Astrocyte (in vitro differentiated cells and primary cell): ENCODE results near the gene SGCB. TPM values are rescaled to one million over a fixed set of nuclear protein-coding genes. Genes with fewer than 3 reads are reported as not detected.

Experiments
- DNase-seq: peaks from one replicate; pipeline ENCODE4 v3.0.0-alpha.2; 2010; ENCODE audit warnings: low read depth
- FAIRE-seq: peaks from 2 replicates; lab custom pipeline; 2011; peaks lifted over from hg19 to GRCh38; lab: Jason Lieb, UNC
- H2AFZ ChIP-seq: 2 replicates; pipeline ENCODE4 v1.6.0; 2012; ENCODE audit warnings: low read depth, low read length, inconsistent platforms
- H3K27ac ChIP-seq: 2 replicates; pipeline ENCODE4 v1.5.1; 2011; ENCODE audit warnings: low read depth, low read length, inconsistent platforms
- H3K27me3 ChIP-seq: 2 replicates; pipeline ENCODE4 v1.6.0; 2011; ENCODE audit warnings: low read length, inconsistent platforms; ENCODE audit not compliant: insufficient read depth
- H3K36me3 ChIP-seq: 2 replicates; pipeline ENCODE4 v1.5.1; 2011; ENCODE audit warnings: low read length, inconsistent platforms; ENCODE audit not compliant: insufficient read depth
- H3K4me1 ChIP-seq: 2 replicates; pipeline ENCODE4 v1.5.1; 2011; ENCODE audit warnings: low read length, inconsistent platforms; ENCODE audit not compliant: insufficient read depth
- H3K4me2 ChIP-seq: 2 replicates; pipeline ENCODE4 v1.6.0; 2012; ENCODE audit warnings: low read length, inconsistent platforms
- H3K4me3 ChIP-seq: 2 replicates; pipeline ENCODE4 v1.5.1; 2011; ENCODE audit warnings: low read depth, mild to moderate bottlenecking, low read length, inconsistent platforms; ENCODE audit not compliant: insufficient read depth
- H3K79me2 ChIP-seq: 2 replicates; pipeline ENCODE4 v1.6.0; 2012; ENCODE audit warnings: mild to moderate bottlenecking, low read length, inconsistent platforms; ENCODE audit not compliant: insufficient read depth
- H3K9ac ChIP-seq: 2 replicates; pipeline ENCODE4 v1.6.0; 2012; ENCODE audit warnings: mild to moderate bottlenecking, low read length, inconsistent platforms
- H3K9me3 ChIP-seq: 2 replicates; pipeline ENCODE4 v1.5.1; 2012; ENCODE audit warnings: low read depth, mild to moderate bottlenecking, low read length, inconsistent platforms; ENCODE audit not compliant: insufficient read depth
- H4K20me1 ChIP-seq: 2 replicates; pipeline ENCODE4 v1.6.0; 2012; ENCODE audit warnings: low read length, inconsistent platforms; ENCODE audit not compliant: insufficient read depth
- H3K27ac Mint-ChIP-seq: one replicate; pipeline ENCODE4 v1.8.0; 2021; ENCODE audit warnings: mild to moderate bottlenecking, mixed read lengths; ENCODE audit not compliant: unreplicated experiment
- H3K27me3 Mint-ChIP-seq: one replicate; pipeline ENCODE4 v1.8.0; 2021; ENCODE audit warnings: low read depth, mixed read lengths; ENCODE audit not compliant: unreplicated experiment
- H3K36me3 Mint-ChIP-seq: one replicate; pipeline ENCODE4 v1.8.0; 2021; ENCODE audit warnings: low read depth, mixed read lengths; ENCODE audit not compliant: unreplicated experiment
- H3K4me1 Mint-ChIP-seq: one replicate; pipeline ENCODE4 v1.8.0; 2021; ENCODE audit warnings: low read depth, mixed read lengths; ENCODE audit not compliant: unreplicated experiment
- H3K4me3 Mint-ChIP-seq: one replicate; pipeline ENCODE4 v1.8.0; 2021; ENCODE audit warnings: mild to moderate bottlenecking, moderate library complexity, mixed read lengths; ENCODE audit not compliant: unreplicated experiment
- H3K9me3 Mint-ChIP-seq: one replicate; pipeline ENCODE4 v1.8.0; 2021; ENCODE audit warnings: mild to moderate bottlenecking, mixed read lengths; ENCODE audit not compliant: unreplicated experiment
- EZH2 ChIP-seq: IDR thresholded peaks from 2 replicates; pipeline ENCODE4 v1.6.1; 2012; ENCODE audit warnings: mild to moderate bottlenecking, low read length, inconsistent platforms; ENCODE audit not compliant: insufficient read depth
- total RNA-seq: library from RNA; stranded (reverse); gene quantifications from 2 replicates; pipeline ENCODE4 v1.2.1, GENCODE V29; 2021
- TF ChIP-seq, protein P1 (sequence below): IDR thresholded peaks from 2 replicates; pipeline ENCODE4 v1.5.1; 2011; ENCODE audit warnings: low read depth, mild to moderate bottlenecking, inconsistent platforms, low read length, moderate library complexity; ENCODE audit not compliant: insufficient read depth

The SGCB gene
- total RNA-seq, 1 donor from 2014 or later, result 75.6 TPM

- Histone ChIP-seq H3K36me3 (no peaks in the 10 kb centered on the region), H3K9me3 (no peaks in the 10 kb centered on the region), H4K20me1 (no peaks in the 10 kb centered on the region), H3K9ac (no peak overlapping the region), H3K4me2 (no peak overlapping the region), H2AFZ (no peak overlapping the region), H3K79me2 (no peaks in the 10 kb centered on the region), H3K27ac (no peak overlapping the region), H3K27me3 (no peaks in the 10 kb centered on the region), H3K4me1 (no peaks in the 10 kb centered on the region), H3K4me3 (no peak overlapping the region)
- peaks cover 4% of the 10 kb centered on the region for H3K9me3 Mint-ChIP-seq
- no peak for DNase-seq
- no peaks in the 10 kb centered on the region for H3K4me1 Mint-ChIP-seq
- no peak overlapping the region for H3K27ac Mint-ChIP-seq
- no peak overlapping the region for H3K4me3 Mint-ChIP-seq
- FAIRE-seq, result no peak
- peaks cover 2% of the 10 kb centered on the region for H3K27me3 Mint-ChIP-seq
- TF ChIP-seq, protein P1, sequence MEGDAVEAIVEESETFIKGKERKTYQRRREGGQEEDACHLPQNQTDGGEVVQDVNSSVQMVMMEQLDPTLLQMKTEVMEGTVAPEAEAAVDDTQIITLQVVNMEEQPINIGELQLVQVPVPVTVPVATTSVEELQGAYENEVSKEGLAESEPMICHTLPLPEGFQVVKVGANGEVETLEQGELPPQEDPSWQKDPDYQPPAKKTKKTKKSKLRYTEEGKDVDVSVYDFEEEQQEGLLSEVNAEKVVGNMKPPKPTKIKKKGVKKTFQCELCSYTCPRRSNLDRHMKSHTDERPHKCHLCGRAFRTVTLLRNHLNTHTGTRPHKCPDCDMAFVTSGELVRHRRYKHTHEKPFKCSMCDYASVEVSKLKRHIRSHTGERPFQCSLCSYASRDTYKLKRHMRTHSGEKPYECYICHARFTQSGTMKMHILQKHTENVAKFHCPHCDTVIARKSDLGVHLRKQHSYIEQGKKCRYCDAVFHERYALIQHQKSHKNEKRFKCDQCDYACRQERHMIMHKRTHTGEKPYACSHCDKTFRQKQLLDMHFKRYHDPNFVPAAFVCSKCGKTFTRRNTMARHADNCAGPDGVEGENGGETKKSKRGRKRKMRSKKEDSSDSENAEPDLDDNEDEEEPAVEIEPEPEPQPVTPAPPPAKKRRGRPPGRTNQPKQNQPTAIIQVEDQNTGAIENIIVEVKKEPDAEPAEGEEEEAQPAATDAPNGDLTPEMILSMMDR, result no peak
- no peak for TF ChIP-seq EZH2
- peaks cover 9% of the 10 kb centered on the region for H3K36me3 Mint-ChIP-seq
These were observed 42.4 kb downstream of the SGCB start for GRCh38 chr4:51995647-51996220.

Other genes with a start within 250 kb of the SGCB start
- gene DCUN1D4, start 195.1 kb downstream of the SGCB start, total RNA-seq, result 57.4 and 59.0 TPM in 2 replicates
- 0.32 and 0.50 TPM in 2 replicates for gene LRRC66, start 17.9 kb downstream of the SGCB start, total RNA-seq
- gene SPATA18, start 13.0 kb upstream of the SGCB start, total RNA-seq, result 19.0 and 20.7 TPM in 2 replicates